T follicular helper cell (primary cell): ENCODE results near the gene ZNF284.
A peak's percentile ranks its signal among the peaks of the same experiment; 100 is the strongest.
"Not testable (repeated sequence)": the region's sequence is repeated elsewhere in the genome, so short reads cannot be mapped to it uniquely, and the experiment has no call there.

Experiments
- DNase-seq: peaks from one replicate; pipeline ENCODE4 v3.0.0-alpha.2; 2020; ENCODE audit warnings: low read depth

The ZNF284 gene

DNA sequence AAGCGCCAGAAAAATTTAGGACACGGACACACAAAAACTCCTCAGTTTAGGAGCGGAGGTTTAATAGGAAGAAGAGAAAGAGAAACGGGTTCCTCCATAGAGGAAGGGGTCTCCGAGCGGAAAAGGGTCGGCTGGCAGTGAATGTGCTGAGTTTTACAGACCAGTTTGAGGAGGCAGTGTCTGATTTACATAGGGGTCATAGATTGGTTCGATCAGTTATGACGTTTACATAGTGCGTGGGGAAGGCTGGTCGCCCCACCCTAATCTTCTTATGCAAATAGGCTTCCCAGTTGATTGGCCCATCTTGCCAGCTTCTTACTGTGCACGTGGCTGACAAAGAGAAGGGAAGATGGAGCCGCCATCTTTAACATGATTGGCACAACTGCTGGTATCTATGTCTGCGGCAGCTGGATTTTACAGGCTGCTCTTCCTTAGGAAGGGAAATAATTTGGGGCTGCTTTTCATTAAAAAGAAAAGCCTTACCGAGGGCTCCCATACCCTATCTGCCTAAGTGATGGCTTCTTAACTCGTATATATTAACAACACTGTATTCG is 40.0 kb downstream of the ZNF284 start:
- no peak for DNase-seq

DNA sequence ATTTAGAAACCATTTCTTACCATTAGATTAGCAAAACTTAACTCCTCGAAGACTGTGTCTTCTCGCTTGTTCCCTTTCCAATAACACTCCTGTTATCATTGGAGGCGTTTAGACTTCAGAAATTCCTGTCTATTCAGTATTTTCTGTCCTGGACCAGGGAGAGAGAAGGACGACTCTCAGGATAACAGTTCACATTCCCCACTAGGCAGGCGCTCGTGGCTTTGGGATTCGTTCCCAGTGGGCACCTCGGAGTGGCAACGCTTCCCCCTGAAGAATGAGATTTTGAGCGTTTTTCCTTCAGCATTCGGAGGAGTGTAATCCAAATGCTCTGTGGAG is 40.8 kb downstream of the ZNF284 start:
- no peak for DNase-seq

DNA sequence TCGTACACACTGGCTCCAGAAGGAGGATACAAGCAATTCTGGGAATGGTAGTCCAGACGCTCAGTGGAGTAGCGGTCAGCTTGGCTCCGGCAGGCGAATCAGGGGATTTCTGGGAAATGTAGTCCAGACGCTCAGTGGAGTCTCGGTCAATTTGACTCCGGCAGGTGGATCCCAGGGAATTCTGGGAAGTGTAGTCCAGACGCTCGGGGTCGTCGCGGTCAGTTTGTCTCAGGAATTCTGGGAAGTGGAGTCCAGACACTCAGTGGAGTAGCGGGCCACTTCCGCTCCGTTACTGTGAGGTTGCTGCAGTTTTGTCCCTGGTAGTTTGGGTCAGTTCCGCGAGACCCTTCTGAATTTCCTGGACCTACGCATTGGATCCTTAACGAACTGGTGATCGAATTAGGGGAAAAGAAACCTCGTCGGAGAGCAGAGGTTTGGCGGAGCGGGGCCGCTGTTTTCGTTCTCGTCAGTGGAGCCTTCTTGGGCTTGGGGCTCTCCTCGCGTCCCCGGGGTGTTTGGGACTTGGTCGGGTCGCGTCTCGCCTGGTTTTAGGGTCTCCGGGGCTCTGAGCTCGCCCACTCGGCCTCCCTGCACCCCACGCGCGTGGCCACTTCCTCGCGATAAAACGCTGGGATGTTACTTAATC is 41.3 kb downstream of the ZNF284 start, which contains the start of gene ZNF225:
Gene ZNF225, plus strand, starts transcription at position 262 of the 646 bp plus-strand sequence. CDS start 2,429 bp downstream, outside the sequence.
- peak; percentile 63 for DNase-seq

DNA sequence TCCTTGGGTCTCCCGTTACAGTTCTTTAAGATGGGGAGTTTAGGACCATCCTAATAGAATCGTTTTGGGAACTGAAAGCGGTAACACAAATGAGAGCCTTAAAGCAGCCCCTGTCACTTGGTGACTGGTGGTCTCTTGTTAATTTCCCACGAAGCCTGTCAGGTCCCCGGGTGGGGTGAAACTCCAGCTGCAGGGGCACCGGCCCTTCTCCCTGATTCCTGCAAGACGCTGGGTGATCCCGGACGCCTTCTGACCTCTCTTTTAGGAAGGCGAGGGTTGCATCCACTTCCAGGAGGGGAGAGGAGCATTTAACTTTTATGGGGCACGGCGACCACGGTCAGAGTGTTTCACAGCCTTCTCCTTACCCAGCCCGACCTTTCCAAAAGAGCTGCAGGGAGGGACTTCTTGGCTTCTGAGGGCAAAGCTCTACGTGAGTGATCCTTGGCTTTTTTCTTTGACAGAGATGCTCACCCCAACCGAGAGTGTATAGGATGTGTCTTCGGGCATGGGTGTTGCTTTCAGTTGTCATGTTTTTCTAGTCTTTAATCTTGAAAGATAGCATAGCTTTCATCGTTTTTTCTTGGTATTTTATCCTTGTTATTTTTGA is 41.9 kb downstream of the ZNF284 start:
- DNase-seq: no peak

DNA sequence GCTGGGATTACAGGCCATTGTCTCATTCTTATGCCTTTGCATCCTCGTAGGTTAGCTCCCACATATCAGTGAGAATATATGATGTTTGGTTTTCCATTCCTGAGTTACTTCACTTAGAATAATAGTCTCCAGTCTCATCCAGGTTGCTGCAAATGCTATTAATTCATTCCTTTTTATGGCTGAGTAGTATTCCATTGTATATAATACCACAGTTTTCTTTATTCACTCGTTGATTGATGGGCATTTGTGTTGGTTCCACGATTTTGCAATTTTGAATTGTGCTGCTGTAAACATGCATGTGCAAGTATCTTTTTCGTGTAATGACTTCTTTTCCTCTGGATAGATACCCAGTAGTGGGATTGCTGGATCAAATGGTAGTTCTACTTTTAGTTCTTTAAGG is 49.2 kb downstream of the ZNF284 start:
- not testable (repeated sequence) for DNase-seq

DNA sequence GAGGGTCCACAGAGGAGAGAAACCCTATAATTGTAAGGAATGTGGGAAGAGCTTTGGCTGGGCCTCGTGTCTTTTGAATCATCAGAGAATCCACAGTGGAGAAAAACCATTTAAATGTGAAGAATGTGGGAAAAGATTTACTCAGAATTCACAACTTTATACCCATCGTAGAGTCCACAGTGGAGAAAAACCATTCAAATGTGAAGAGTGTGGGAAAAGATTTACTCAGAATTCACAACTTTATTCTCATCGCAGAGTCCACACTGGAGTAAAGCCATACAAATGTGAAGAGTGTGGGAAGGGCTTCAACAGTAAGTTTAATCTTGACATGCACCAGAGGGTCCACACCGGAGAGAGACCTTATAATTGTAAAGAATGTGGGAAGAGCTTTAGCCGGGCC is 60.0 kb downstream of the ZNF284 start:
- DNase-seq: no peak
